GM19240 (cell line): ENCODE data around the gene WBP11.
"Not testable (repeated sequence)": the region's sequence is repeated elsewhere in the genome, so short reads cannot be mapped to it uniquely, and the experiment has no call there.

Experiments used
- DNase-seq: peaks from one replicate; pipeline ENCODE4 v3.0.0; 2011; ENCODE audit warnings: low spot score; ENCODE audit not compliant: insufficient read length

The WBP11 gene

DNA sequence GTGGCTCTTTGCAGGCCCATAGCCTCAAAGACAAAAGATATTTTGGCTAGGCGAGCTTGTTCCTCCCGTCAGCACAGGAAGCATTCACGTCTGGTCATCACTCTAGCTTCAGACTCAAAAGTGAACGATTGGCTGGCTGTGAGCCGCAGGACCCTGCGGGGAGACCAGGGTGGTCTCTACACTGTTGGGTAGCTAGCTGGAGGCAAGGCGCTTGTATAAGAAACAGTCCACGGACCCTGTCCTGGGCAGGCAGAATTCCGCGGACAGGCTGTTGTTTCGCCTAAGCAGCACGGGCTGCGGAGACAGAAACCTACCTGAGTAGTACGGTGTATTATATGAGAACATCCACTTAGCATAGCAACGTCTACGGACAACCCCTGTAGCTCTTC is 29.6 kb downstream of the WBP11 start:
- no peak for DNase-seq

DNA sequence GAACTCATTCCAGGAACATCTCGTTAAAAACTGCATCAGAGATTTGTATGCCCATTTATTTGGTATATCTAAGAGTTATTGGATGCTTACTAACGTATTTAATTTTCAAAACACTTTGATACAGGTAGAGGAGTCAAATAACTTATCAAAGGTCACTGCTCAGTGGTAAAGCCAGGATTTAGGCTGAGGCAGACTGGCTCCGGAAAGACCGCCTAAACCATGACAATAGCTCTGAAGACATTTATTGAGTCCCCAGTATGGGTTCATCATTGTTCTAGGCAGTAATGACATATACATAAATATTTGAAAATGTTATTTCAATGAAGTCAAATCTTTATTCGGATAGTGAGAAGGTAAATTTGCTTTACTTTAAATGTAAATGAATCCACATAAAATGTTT is 30.3 kb downstream of the WBP11 start:
- no peak for DNase-seq

DNA sequence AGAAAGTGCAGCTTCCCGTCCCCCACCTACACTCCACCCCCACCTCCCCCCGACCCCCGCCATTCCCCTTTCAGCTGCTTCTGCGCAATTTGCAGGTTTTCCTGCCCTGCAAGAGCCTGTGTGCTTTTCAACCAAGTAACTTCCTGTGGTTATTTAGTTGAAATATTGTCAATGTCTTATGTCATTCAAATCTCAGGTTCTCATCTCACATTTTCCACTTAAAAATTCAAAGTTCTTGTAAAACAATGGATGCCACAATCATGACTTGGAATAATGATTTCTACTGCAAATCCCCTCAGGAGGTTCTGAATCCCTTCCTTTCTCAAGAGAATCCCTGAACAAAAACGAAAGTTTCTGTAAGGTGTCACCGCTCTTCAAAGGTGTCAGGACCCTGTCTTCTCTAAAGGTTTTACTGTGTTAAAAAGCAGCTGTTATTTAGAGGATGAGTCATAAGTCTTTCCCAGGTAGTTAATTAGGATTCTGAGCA is 31.6 kb downstream of the WBP11 start:
- no peak for DNase-seq

DNA sequence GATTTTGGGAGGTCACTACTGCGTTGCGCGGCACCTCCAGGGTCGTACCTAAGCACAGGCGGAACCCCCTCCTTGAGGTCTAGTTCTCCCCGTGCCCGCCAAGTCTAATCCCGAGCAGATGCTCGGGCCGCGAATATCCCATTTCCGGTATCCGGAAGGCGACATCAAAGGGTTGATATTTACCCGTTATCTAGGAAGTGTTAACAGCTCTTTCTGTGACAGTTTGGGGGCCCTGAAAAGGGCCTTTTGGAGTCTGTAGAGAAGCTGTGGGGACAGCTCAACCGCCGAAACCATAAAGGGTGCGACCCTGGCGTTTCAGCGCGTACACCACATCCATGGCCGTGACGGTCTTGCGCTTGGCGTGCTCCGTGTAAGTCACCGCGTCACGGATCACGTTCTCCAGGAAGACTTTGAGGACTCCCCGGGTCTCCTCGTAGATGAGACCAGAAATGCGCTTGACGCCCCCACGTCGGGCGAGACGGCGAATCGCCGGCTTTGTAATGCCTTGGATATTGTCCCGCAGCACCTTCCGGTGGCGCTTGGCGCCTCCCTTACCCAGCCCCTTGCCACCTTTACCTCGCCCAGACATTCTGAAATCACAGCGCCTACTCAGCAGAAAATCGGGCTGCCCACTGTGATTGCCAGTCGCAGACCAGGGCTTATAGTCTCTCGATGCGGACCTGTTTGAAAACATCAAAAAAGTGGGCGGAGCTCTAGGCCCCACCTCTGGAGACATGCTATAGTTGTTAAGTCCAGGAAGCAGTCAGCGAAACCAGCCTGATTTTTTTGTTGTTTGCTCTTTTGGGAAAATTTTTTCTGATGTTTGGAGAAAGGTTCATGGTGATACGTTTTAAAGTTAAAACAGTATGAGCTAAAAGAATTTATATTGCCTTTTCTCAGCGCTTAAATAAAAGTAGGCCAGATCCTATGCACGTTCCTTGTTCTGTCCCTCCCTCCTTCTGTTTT is 32.5 kb downstream of the WBP11 start:
- DNase-seq = no peak

DNA sequence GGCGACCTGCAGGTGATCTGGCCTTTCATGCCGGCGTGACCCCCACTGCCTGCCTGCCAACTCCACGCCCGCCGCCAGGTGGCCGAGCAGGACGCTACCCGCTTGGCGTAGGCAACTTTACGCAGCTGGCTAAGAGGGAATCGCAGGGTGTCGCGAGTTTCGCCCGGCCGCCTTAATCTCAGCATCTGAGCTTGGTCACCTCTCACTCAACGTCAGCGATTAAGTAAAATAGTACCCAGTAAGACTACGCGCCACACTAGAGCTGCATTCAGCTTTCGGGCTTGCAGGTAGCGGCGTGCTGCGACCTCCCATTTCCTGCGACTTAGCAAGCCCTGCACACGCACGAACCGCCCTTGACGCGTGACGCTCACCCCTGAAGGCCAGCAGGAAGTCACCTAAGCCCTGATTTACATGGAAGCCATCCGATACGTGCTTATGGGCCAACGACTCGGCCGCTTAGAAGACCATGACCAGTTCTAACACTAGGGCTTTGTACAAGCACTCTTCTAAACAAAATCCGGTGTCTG is 33.2 kb downstream of the WBP11 start:
- DNase-seq = no peak

DNA sequence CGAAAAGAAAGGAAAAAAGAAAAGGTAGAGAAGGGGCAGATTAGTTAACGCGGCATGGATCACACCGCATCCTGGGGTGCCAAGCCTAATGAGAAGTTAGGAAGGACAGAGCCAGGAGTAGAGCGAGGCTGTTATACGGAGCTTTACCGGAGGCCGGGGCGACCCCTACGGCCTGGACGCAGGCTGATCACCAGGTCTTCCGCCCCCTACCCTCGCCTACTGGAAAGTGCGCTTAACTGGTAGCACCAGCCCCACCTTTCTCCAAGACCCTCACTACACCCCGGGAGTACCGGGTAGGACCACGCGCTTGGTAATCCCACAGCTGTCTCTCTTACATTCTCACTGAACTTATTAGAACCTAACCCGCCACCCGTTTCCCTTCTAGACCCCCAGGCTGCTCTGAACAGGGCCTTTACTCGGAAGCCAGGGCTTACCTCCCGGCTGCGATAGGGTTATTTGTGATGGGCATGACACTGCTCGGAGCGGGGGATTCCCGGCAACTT is 33.8 kb downstream of the WBP11 start:
- DNase-seq = no peak

DNA sequence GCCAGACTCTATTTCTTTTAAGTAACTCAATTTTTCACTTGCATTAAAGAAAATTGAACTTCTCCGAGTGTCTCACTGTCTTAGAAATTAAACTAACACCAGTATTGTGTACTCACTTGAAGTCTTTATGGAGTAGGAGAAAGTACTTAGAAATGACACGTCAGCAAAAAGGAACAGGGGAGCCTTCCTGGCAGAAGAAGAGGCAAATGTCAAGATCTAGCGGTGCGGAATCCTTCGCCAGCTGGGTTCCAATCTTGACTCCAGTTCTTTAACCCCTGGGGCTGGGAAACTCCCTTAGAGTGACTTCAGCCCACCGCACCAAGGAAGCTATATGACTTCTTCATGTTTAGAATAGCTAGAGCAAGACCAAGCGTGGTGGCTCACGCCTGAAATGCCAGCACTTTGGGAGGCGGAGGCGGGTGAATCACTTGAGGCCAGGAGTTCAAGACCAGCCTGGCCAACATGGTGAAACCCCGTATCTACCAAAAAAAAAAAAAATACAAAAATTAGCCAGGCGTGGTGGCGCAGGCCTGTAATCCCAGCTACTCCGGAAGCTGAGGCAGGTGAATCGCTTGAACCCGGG is 34.4 kb downstream of the WBP11 start:
- no peak for DNase-seq

DNA sequence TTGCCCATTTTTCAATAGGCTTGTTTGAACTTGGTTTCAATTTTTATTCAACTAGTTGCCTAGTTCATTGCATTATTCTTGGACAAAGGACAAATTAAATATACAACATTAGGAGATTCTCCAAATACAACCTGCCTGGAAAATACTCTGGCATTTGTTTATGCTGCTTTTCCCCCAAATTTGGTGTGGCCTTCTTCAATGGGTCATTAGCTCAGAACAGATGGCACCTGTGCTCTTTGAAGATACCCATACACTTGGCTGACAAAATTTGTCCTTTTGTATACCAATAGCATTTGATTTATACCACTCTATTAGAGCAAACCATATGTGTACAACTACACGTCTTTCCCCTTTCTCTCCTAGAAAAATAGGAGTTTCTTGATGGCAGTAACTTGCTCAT is 35.7 kb downstream of the WBP11 start:
- DNase-seq = no peak

DNA sequence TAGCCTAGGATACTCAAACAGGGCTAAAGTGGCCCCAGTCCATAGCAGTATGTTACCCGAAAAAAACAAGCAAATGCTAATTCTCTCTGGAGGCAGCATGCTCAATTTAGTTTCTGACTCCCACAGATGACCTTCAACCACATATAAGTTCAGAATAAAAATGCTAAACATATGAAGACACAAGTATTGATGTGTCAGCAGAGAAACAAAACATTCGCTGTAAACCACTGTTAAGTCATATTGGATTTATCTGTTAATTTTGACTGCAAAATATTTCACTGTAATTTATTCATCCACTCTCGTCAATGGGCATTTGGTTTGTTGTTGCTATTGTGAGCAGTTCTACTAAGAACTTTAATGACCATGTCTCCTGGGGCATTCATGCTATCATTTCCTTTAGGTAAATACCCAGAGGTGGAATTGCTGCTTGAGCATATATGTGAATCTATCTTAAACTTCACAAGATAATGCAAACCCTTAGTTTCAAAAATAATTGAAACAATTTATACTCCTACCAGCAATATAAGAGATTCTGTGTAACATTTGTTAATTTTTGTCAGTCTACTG is 36.5 kb downstream of the WBP11 start:
- DNase-seq = no peak

DNA sequence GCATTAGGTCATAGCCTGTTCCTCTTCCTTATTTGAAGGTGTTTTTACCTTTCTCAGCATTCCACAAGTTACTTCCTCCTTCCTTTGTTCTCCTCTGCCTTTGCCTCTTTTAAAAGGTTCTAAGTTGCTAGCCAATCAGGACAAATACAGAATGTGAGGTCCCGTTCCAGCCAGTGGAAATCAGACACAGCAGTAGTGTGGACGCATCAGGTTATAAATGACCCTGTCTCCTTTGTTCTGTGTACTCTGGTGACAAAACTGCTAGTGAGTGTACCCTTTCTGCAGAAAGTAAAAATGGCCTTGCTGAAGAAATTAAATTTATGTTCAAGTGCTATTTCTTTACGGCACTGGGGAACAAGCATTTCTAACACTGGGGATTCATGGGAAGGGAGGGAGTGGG is 37.3 kb downstream of the WBP11 start:
- not testable (repeated sequence) for DNase-seq

DNA sequence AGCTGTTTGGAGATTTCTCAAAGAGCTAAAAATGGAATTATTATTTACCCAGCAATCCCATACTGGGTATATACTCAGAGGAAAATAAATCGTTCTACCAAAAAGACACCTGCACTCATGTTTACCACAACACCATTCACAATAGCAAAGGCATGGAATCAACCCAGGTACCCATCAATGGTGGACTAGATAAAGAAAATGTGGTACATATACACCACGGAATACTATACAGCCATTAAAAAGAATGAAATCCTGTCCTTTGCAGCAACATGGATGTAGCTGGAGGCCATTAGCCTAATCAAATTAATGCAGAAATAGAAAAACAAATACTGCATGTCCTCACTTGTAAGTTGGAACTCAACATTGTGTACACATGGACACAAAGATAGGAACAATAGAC is 37.9 kb downstream of the WBP11 start:
- DNase-seq = no peak

DNA sequence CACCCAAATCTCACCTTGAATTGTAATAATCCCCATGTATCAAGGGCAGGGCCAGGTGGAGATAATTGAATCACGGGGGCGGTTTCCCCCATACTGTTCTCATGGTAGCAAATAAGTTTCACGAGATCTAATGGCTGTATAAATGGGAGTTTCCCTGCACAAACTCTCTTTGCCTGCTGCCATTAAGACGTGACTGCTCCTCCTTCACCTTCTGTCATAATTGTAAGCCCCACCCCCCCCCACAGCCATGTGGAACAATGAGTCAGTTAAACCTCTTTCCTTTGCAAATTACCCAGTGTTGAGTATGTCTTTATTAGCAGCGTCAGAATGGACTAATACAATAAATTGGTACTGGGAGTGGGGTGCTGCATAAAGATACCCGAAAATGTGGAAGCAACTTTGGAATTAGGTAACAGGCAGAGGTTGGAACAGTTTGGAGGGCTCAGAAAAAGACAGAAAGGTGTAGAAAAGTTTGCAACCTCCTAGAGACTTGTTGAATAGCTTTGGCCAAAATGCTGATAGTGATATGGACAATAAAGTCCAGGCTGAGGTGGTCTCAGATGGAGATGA is 43.5 kb downstream of the WBP11 start:
- not testable (repeated sequence) for DNase-seq

DNA sequence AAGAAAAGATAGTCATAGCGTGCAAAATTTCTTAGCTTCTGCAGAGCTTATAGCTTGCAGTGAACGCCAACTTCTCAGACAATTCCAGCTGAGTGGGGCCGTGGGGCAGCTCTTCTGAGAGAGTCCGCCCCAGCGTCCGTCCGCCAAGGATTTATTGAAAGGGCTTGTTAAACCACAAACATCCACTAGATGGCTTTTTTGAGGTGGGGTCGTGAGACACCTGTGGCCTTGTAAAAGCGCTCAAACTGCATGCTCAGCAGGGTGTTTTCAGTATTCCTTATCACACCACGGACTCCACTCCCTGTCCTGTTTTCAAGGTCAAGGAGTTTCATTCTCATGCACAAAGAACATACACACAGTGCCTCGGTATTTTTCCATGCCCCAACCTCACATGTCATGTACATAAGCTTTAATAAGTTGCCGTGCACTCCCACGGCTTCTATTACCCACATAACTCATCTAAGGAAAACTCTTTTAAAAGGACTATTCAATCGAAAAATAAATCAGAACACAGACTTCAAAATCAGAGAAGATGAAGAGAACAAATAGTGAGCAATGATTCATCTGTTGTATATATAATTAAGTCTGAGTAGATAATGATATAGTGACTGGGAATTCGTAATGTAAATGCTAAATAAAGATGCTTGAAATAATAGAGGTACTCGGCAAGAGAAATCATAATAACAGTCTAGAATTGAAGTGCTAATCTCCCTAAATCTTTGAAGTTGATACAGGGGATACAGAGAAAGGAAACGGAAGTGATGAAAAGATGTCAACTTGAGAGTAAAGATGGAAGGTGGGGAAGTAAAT is 46.7 kb downstream of the WBP11 start:
- DNase-seq = no peak

DNA sequence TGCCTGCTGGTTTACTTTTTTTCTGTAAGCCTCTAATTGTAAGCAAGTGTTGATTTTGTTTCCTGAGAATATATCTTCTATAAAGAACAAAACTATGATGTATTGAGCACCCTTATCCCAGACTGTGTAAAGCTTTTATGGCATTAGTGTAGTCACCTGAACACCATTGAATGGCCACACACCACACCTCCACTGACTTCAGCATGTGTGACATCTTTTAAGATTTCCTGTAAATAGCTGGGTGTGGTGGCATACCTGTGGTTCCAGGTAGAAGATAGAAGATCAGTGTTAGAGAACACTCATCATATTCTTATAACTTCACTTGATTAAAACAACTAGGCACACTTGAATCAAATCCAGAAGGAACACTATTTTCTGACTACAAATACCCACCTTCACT is 51.3 kb downstream of the WBP11 start:
- DNase-seq = no peak

DNA sequence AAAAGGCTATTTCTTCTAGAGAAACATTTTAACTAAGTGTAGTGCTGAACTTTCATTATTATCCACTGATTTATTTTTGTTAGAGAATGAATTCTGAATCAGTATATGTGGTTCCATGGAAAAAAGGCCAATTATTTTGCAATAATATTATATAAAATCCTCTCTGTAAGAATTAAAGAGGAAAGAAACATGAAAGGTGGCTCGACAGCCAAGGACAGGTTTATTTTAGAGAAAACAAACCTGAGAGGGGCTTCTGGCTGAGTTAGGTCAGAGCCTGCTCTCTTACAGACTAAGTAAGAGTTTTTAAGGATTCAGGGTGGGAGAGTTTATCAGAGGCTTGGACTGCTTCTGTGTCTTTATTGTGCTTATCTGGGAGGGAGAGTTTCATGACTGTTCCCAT is 60.2 kb downstream of the WBP11 start:
- DNase-seq = no peak

DNA sequence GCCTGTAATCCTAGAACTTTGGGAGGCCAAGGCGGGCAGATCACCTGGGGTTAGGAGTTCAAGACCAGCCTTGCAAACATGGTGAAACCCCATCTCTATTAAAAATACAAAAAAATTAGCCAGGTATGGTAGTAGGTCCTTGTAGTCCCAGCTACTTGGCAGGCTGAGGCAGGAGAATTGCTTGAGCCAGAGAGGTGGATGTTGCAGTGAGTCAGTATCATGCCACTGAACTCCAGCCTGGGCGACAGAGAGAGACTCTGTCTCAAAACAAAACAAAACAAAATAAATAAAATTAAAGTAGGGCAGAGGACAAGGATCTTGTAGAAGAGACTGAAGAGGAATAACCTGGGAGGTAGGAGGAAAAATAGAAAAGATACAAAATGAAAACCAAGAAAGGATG is 61.3 kb downstream of the WBP11 start:
- DNase-seq = no peak

DNA sequence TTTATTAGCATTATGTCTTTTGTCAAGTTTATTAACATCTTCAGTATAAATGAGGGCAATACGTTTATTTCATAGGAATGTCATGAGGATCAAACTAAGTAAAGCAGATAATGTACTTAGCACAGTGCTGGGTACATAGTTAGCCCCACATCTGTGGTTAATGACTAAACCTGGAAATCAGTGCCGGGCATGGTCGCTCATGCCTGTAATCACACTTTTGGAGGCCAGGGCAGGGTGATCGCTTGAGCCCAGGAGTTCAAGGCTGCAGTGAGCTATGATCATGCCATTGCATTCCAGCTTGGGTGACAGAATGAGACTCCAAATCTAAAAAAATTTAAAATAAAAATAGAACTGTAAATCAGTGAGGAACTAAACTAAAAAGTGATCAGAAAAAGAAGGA is 62.1 kb downstream of the WBP11 start:
- DNase-seq = no peak

DNA sequence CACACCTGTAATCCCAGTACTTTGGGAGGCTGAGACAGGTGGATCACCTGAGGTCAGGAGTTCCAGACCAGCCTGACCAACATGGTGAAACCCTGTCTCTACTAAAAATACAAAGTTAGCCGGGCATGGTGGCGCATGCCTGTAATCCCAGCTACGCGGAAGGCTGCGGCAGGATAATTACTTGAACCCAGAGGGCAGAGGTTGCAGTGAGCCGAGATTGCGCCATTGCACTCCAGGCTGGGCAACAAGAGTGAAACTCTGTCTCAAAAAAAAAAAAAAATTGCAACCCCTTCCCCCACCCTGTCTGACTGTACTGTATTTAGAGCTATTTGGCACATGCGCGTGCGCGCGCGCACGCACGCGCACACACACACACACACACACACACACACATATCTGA is 66.8 kb downstream of the WBP11 start:
- DNase-seq = not testable (repeated sequence)
